Esophagus muscularis mucosa (tissue), 4 donors: ENCODE measurements around the gene SLC35A3. TPM values are rescaled to one million over a fixed set of nuclear protein-coding genes. Genes with fewer than 3 reads are reported as not detected.

Experiments used
- DNase-seq: peaks from one replicate; pipeline ENCODE4 v3.0.0-alpha.2; 2017; ENCODE audit errors: extremely low spot score
- H3K27ac ChIP-seq, 4 donors: fragments of 200-600 bp; sonication (generic); replicated peaks in 1 of 4; 1 replicate in 3 of 4; 2 replicates in 1 of 4; pipeline ENCODE4 v1.5.1; 2016 to 2019; ENCODE audit warnings: mild to moderate bottlenecking in 1 of 4
- H3K27me3 ChIP-seq, 4 donors: fragments of 200-600 bp; sonication (generic); one replicate each; pipeline versions ENCODE4 v1.5.1 to v1.6.0; 2016 to 2019
- H3K36me3 ChIP-seq, 4 donors: fragments of 200-600 bp; sonication (generic); one replicate each; pipeline ENCODE4 v1.5.1; 2016 to 2019
- H3K4me1 ChIP-seq, 4 donors: fragments of 200-600 bp; sonication (generic); one replicate each; pipeline ENCODE4 v1.5.1; 2016 to 2019
- H3K4me3 ChIP-seq, 4 donors: fragments of 200-600 bp; sonication (generic); 1 replicate in 2 of 4; 2 replicates in 2 of 4; pipeline ENCODE4 v1.5.1; 2016 to 2019; ENCODE audit warnings: mild to moderate bottlenecking in 4 of 4, moderate library complexity in 1 of 4
- H3K9me3 ChIP-seq, 4 donors: fragments of 200-600 bp; sonication (generic); 1 replicate in 3 of 4; 2 replicates in 1 of 4; pipeline ENCODE4 v1.5.1; 2016 to 2019
- EP300 ChIP-seq: sonication (generic); formaldehyde crosslinking; IDR thresholded peaks from one replicate; pipeline ENCODE4 v1.6.1; 2017; ENCODE audit warnings: antibody characterized with exemption
- POLR2A ChIP-seq: fragments of 450-650 bp; IDR thresholded peaks from one replicate; pipeline ENCODE4 v1.6.1; 2017; ENCODE audit warnings: antibody characterized with exemption, moderate library complexity, mild to moderate bottlenecking, low read depth
- POLR2AphosphoS5 ChIP-seq, 2 donors: sonication (generic); formaldehyde crosslinking; IDR thresholded peaks; one replicate each; pipeline ENCODE4 v1.6.1; 2017; ENCODE audit warnings: antibody characterized with exemption in 2 of 2
- WGBS: methylation state at CpG from one replicate; pipeline ENCODE4 v1.1.5; 2018; 5-methylcytosine and 5-hydroxymethylcytosine counted together
- intact Hi-C: fragments of 100-400 bp; cut with DNase I; formaldehyde crosslinking; loops from one replicate; pipeline ENCODE4 v1.15.1; 2023
- total RNA-seq, 4 donors: library from RNA; depleted of rRNA; stranded (reverse); fragments of >200 nt; gene quantifications; one replicate each; pipeline versions ENCODE4 v1.1.0 to v1.2.1, GENCODE V29; 2016
- TF ChIP-seq, protein P1 (sequence below), 3 experiments: fragments of 200-600 bp in 2 of 3; fragments of 450-650 bp in 1 of 3; sonication (generic) in 2 of 3; IDR thresholded peaks; one replicate each; pipeline ENCODE4 v1.5.1; 2017 to 2019; ENCODE audit warnings: antibody characterized with exemption in 3 of 3, mild to moderate bottlenecking in 2 of 3, moderate library complexity in 1 of 3

SLC35A3 gene
- total RNA-seq, 4 donors from 2014 or later, result 16.8 to 24.6 (median 22.9) TPM

DNA sequence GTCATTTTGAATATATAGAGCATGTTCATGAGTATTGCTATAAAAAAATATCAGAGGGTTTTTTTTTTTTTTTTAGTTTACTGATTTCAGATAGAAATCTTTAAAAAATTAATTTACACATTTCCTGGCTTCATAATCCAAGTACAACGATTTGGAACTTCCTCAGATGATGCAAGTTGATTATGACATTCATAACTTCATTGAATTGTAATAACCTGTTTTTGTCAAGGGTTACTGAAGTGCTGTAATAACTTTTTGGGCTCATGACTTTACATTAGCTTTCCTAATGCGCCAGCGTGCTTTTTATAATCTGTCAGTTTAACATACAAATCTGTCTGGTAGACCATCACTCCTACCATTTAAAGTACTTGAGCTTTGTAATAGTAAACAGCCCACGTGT is 81.6 kb downstream of the SLC35A3 start:
- DNase-seq, result no peak
- Histone ChIP-seq H3K4me1 (peaks cover 12 to 47% (median 33%) of the 10 kb centered on the region in 4 donors), H3K27me3 (no peaks in the 10 kb centered on the region), H3K4me3 (no peak overlapping the region), H3K27ac (no peak overlapping the region), H3K9me3 (no peaks in the 10 kb centered on the region), H3K36me3 (peaks cover 0 to 7% (median 0%) of the 10 kb centered on the region in 4 donors)
- WGBS, result 64% methylated on average over 4 of the region's 4 CpGs
- intact Hi-C loops, result no loop called here
- no peak for TF ChIP-seq POLR2AphosphoS5 (IDR thresholded peaks at IDR 0.05)
- no peak for TF ChIP-seq POLR2A
- TF ChIP-seq, protein P1, sequence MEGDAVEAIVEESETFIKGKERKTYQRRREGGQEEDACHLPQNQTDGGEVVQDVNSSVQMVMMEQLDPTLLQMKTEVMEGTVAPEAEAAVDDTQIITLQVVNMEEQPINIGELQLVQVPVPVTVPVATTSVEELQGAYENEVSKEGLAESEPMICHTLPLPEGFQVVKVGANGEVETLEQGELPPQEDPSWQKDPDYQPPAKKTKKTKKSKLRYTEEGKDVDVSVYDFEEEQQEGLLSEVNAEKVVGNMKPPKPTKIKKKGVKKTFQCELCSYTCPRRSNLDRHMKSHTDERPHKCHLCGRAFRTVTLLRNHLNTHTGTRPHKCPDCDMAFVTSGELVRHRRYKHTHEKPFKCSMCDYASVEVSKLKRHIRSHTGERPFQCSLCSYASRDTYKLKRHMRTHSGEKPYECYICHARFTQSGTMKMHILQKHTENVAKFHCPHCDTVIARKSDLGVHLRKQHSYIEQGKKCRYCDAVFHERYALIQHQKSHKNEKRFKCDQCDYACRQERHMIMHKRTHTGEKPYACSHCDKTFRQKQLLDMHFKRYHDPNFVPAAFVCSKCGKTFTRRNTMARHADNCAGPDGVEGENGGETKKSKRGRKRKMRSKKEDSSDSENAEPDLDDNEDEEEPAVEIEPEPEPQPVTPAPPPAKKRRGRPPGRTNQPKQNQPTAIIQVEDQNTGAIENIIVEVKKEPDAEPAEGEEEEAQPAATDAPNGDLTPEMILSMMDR (IDR thresholded peaks at IDR 0.05), result no peak
- no peak for TF ChIP-seq EP300

DNA sequence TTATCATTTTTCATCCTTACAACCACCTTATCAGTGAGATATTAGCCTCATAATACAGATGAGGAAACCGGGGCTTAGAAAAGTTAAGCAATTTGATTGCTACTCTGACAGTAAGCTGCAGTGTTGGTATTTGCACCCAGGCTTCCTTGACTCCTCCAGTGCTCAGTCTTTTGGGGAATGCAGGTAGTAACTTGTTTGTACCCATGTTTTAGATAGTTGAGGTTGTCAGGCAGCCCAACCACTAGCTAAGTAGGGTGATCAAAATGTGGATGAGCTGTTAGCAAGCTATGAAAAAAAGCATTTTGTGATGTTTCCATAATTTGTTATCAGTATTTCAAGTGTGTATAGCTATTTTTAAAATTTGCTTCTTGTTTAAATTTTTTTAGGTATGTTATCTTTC is 82.1 kb downstream of the SLC35A3 start:
- 82% methylated on average over 1 of the region's 1 CpG for WGBS
- Histone ChIP-seq H3K27ac (no peak overlapping the region), H3K4me3 (no peak overlapping the region), H3K36me3 (peaks cover 0 to 9% (median 0%) of the 10 kb centered on the region in 4 donors), H3K27me3 (no peaks in the 10 kb centered on the region), H3K9me3 (no peaks in the 10 kb centered on the region), H3K4me1 (peaks cover 12 to 43% (median 32%) of the 10 kb centered on the region in 4 donors)
- intact Hi-C loops, result no loop called here
- TF ChIP-seq, protein P1 (IDR thresholded peaks at IDR 0.05), result no peak
- no peak for TF ChIP-seq POLR2AphosphoS5 (IDR thresholded peaks at IDR 0.05)
- no peak for TF ChIP-seq EP300
- TF ChIP-seq POLR2A, result no peak
- no peak for DNase-seq

DNA sequence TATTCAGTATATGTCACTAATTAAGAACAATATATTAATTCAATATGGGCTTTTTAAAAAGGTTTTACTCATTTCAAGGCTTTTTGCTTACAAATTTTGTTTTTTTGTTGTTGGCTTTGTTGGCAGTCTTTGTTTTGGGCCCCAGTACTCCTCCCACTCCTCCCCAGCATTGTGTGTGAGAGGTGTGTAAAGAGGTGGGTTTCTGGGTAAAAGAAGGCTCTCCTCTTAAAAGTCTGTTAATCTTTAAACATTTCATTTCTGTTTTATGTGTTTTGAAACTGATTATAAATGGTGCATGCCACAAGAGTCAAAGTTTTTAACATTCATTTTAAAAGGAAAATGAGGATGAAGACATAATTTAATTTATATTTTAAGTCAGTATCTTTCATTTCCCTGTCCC is 83.3 kb downstream of the SLC35A3 start:
- no peak overlapping the region for H3K4me3 ChIP-seq
- H3K4me1 ChIP-seq, result peaks cover 10 to 30% (median 24%) of the 10 kb centered on the region in 4 donors
- H3K36me3 ChIP-seq, result peaks cover 0 to 16% (median 3%) of the 10 kb centered on the region in 4 donors
- DNase-seq, result no peak
- no peaks in the 10 kb centered on the region for H3K9me3 ChIP-seq
- intact Hi-C loops, result no loop called here
- H3K27me3 ChIP-seq, result no peaks in the 10 kb centered on the region
- TF ChIP-seq POLR2A (no peak), EP300 (no peak), POLR2AphosphoS5 (IDR thresholded peaks at IDR 0.05) (no peak)
- TF ChIP-seq, protein P1 (IDR thresholded peaks at IDR 0.05), result no peak
- H3K27ac ChIP-seq, result no peak overlapping the region

DNA sequence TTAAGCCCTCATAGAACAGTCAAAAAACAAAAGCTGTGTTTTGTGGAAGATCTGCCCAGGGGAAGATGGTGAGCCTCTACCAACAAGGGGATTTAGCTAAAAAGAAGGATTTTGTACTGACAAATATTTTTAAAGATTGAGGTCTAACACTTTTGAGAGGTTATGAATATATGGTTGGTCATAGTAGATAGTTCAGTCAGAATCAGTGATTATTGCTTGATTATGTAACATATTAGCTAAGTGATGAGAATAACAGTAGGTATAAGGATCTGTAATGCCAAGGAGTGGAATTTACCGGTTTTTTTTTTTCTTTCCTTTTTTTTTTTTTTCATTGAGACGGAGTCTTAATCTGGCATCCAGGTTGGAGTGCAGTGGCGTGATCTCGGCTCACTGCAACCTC is 83.9 kb downstream of the SLC35A3 start:
- no peak overlapping the region for H3K4me3 ChIP-seq
- no peaks in the 10 kb centered on the region for H3K9me3 ChIP-seq
- intact Hi-C loops, result no loop called here
- no peaks in the 10 kb centered on the region for H3K27me3 ChIP-seq
- TF ChIP-seq, protein P1 (IDR thresholded peaks at IDR 0.05), result no peak
- TF ChIP-seq POLR2AphosphoS5 (IDR thresholded peaks at IDR 0.05), result no peak
- TF ChIP-seq POLR2A, result no peak
- TF ChIP-seq EP300, result no peak
- peaks cover 6 to 24% (median 18%) of the 10 kb centered on the region in 4 donors for H3K4me1 ChIP-seq
- no peak overlapping the region for H3K27ac ChIP-seq
- no peak for DNase-seq
- WGBS, result 95% methylated on average over 4 of the region's 4 CpGs
- peaks cover 0 to 18% (median 3%) of the 10 kb centered on the region in 4 donors for H3K36me3 ChIP-seq

DNA sequence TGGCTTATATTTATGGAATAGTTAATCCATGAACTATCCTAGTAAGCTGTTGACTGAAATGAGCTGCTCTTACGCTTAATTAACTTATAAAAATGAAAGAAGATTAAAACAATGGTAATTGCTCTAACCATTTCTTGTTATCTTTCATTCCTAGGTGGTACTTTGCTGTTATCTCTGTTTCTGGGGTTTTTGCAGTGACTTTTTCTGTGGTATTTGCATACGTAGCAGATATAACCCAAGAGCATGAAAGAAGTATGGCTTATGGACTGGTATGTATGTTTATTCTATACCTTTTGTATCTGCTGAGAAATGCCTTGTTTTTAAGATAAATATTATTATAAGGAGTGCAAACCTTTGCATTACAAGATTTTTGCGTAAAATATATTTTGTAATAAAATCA is 91.9 kb downstream of the SLC35A3 start:
- intact Hi-C loops, result no loop called here
- no peaks in the 10 kb centered on the region for H3K9me3 ChIP-seq
- H3K4me3 ChIP-seq, result no peak overlapping the region
- H3K36me3 ChIP-seq, result peaks cover 29 to 74% (median 52%) of the 10 kb centered on the region in 4 donors
- H3K27ac ChIP-seq, result no peak overlapping the region
- TF ChIP-seq EP300 (no peak), POLR2A (no peak), POLR2AphosphoS5 (IDR thresholded peaks at IDR 0.05) (no peak)
- TF ChIP-seq, protein P1 (IDR thresholded peaks at IDR 0.05), result no peak
- no peaks in the 10 kb centered on the region for H3K27me3 ChIP-seq
- 91% methylated on average over 3 of the region's 3 CpGs for WGBS
- peaks cover 3 to 12% (median 6%) of the 10 kb centered on the region in 4 donors for H3K4me1 ChIP-seq
- no peak for DNase-seq
